Trophoblast cell (in vitro differentiated cells and primary cell): Measurements from ENCODE around the gene DPEP2NB.
A peak's percentile ranks its signal among the peaks of the same experiment; 100 is the strongest.

Experiments used
- DNase-seq, 2 donors: peaks; one replicate each; pipeline ENCODE4 v3.0.0-alpha.2; 2016
- H2AFZ ChIP-seq: 2 replicates; pipeline ENCODE4 v1.6.1; 2013; ENCODE audit warnings: low read length, moderate library complexity, mild to moderate bottlenecking; ENCODE audit not compliant: insufficient read depth, poor library complexity
- H2AK5ac ChIP-seq: 2 replicates; pipeline ENCODE4 v1.6.1; 2013; ENCODE audit warnings: mild to moderate bottlenecking, low read length
- H2BK120ac ChIP-seq: 2 replicates; pipeline ENCODE4 v1.6.1; 2013; ENCODE audit warnings: low read length, mild to moderate bottlenecking, moderate library complexity; ENCODE audit not compliant: insufficient read depth, poor library complexity
- H2BK12ac ChIP-seq: 2 replicates; pipeline ENCODE4 v1.6.1; 2013; ENCODE audit warnings: mild to moderate bottlenecking, low read length, moderate library complexity
- H2BK5ac ChIP-seq: 2 replicates; pipeline ENCODE4 v1.6.1; 2013; ENCODE audit warnings: low read length, low read depth, moderate library complexity, mild to moderate bottlenecking; ENCODE audit not compliant: poor library complexity
- H3K14ac ChIP-seq: 2 replicates; pipeline ENCODE4 v1.6.1; 2013; ENCODE audit warnings: mild to moderate bottlenecking, low read length
- H3K18ac ChIP-seq: 2 replicates; pipeline ENCODE4 v1.6.1; 2013; ENCODE audit warnings: mild to moderate bottlenecking, low read length
- H3K23ac ChIP-seq: 2 replicates; pipeline ENCODE4 v1.6.1; 2013; ENCODE audit warnings: low read length
- H3K27ac ChIP-seq: 2 replicates; pipeline ENCODE4 v1.5.1; 2013; ENCODE audit warnings: low read depth, mild to moderate bottlenecking, inconsistent platforms, low read length, moderate library complexity
- H3K27me3 ChIP-seq: 2 replicates; pipeline ENCODE4 v1.6.1; 2013; ENCODE audit warnings: inconsistent platforms, mild to moderate bottlenecking, low read length, moderate library complexity; ENCODE audit not compliant: insufficient read depth
- H3K36me3 ChIP-seq, 2 experiments: 1 replicate in 1 of 2; 2 replicates in 1 of 2; pipeline ENCODE4 v1.6.1; 2013; ENCODE audit warnings: low read length in 2 of 2, mild to moderate bottlenecking in 2 of 2, moderate library complexity in 1 of 2; ENCODE audit not compliant: insufficient read depth in 2 of 2, control insufficient read depth in 1 of 2
- H3K4ac ChIP-seq: 2 replicates; pipeline ENCODE4 v1.6.1; 2013; ENCODE audit warnings: low read depth, mild to moderate bottlenecking, low read length, moderate library complexity
- H3K4me1 ChIP-seq, 2 experiments: 1 replicate in 1 of 2; 2 replicates in 1 of 2; pipeline ENCODE4 v1.6.1; 2013; ENCODE audit warnings: low read length in 2 of 2, mild to moderate bottlenecking in 2 of 2, moderate library complexity in 1 of 2; ENCODE audit not compliant: insufficient read depth in 2 of 2, control insufficient read depth in 1 of 2
- H3K4me2 ChIP-seq: 2 replicates; pipeline ENCODE4 v1.6.1; 2013; ENCODE audit warnings: inconsistent platforms, mild to moderate bottlenecking, low read length, moderate library complexity
- H3K4me3 ChIP-seq: 2 replicates; pipeline ENCODE4 v1.5.1; 2013; ENCODE audit warnings: mild to moderate bottlenecking, low read depth, low read length, inconsistent platforms
- H3K79me1 ChIP-seq: one replicate; pipeline ENCODE4 v1.6.1; 2013; ENCODE audit warnings: low read length
- H3K79me2 ChIP-seq: 2 replicates; pipeline ENCODE4 v1.6.1; 2013; ENCODE audit warnings: low read length, mild to moderate bottlenecking; ENCODE audit not compliant: control insufficient read depth, insufficient read depth, poor library complexity
- H3K9ac ChIP-seq: 2 replicates; pipeline ENCODE4 v1.6.1; 2013; ENCODE audit warnings: mild to moderate bottlenecking, low read length
- H3K9me3 ChIP-seq: 2 replicates; pipeline ENCODE4 v1.6.1; 2013; ENCODE audit warnings: low read depth, mild to moderate bottlenecking, control low read depth, inconsistent platforms, low read length; ENCODE audit not compliant: insufficient read depth
- H4K12ac ChIP-seq: 2 replicates; pipeline ENCODE4 v1.6.1; 2013; ENCODE audit warnings: low read depth, mild to moderate bottlenecking, low read length, moderate library complexity
- H4K8ac ChIP-seq: 2 replicates; pipeline ENCODE4 v1.6.1; 2013; ENCODE audit warnings: low read depth, mild to moderate bottlenecking, low read length, moderate library complexity
- H4K91ac ChIP-seq: one replicate; pipeline ENCODE4 v1.6.1; 2013; ENCODE audit warnings: low read depth, mild to moderate bottlenecking, low read length, moderate library complexity
- WGBS: extraction: QIAGEN DNeasy Blood & Tissue Kit; methylation state at CpG from one replicate; pipeline ENCODE4 v1.1.7; 2013; ENCODE audit warnings: missing lambda C conversion rate; ENCODE audit not compliant: insufficient read length, insufficient coverage; ENCODE audit errors: extremely low coverage; 5-methylcytosine and 5-hydroxymethylcytosine counted together

DPEP2NB gene

DNA sequence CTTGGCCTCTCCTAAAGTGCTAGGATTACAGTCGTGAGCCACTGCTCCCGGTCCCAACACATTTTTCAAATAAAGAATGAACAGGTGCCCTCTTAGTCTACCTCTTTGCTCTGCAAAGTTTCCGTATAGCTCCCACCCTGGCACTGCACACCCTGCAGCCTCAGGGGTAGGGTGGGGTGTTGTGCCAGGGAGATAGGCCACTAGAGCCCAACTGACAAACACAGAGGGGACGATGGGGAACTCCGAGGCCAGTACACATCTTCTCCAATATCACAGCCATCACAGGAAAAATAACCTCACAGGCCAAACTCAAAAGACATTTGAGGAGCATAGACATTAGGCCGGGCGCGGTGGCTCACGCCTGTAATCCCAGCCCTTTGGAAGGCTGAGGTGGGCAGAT, 44.6 kb downstream of the DPEP2NB start:
- no peak overlapping the region for H4K91ac ChIP-seq
- H3K14ac ChIP-seq = no peak overlapping the region
- no peak overlapping the region for H3K4me2 ChIP-seq
- peaks cover 21% of the 10 kb centered on the region for H3K79me2 ChIP-seq
- H3K4me1 ChIP-seq = peaks cover 15 to 18% of the 10 kb centered on the region in 2 experiments
- H3K23ac ChIP-seq = no peak overlapping the region
- no peak overlapping the region for H3K18ac ChIP-seq
- no peak overlapping the region for H3K9ac ChIP-seq
- H3K27ac ChIP-seq = no peak overlapping the region
- no peak overlapping the region for H2BK5ac ChIP-seq
- H2AK5ac ChIP-seq = no peak overlapping the region
- H2BK12ac ChIP-seq = no peak overlapping the region
- H4K12ac ChIP-seq = no peak overlapping the region
- no peak overlapping the region for H4K8ac ChIP-seq
- no peak overlapping the region for H3K4me3 ChIP-seq
- no peak overlapping the region for H3K4ac ChIP-seq
- peaks cover 22% of the 10 kb centered on the region for H3K79me1 ChIP-seq
- no CpG with 5 or more reads among the region's 9 CpGs for WGBS
- no peaks in the 10 kb centered on the region for H3K27me3 ChIP-seq
- DNase-seq = no peak
- H2BK120ac ChIP-seq = no peak overlapping the region
- H3K36me3 ChIP-seq = peaks cover 0 to 2% of the 10 kb centered on the region in 2 experiments
- no peak overlapping the region for H2AFZ ChIP-seq
- H3K9me3 ChIP-seq = peaks cover 3% of the 10 kb centered on the region

DNA sequence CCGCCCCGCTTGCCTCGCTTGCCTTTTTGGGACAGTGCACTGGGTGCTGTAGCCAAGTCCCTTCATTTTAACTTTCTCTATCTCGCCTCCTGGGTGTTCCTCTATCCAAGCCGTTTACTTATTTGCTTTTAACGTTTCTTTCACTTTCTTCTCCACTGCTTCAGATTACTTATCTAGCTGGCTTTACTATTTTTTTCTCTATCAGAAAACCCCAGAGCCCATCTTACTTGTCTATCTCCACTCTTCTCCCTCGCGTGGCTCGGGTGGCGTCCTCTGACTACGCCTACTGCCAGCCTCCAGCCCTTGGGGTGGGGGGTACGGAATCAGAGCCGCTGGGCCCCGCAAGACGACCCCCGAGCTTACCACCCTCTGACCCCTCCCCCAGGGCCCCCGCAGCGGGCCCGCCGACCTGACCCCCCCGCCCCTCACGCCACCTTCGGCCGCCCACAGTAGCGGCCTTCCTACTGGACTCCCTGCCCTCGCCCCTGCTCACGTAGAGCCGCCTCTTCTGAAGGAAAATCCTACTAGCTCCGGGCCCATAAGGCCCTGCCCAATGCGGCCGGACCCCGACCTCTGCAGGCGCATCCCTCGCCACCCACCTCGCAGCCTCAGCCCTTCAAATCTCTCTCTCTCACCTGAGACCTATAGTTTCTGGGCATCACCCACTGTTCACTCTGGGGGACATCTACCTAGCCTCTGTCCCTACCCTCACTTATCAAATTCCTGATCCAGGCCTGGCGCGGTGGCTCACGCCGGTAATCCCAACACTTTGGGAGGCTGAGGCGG, 46.3 kb downstream of the DPEP2NB start:
- H3K79me1 ChIP-seq = peaks cover 29% of the 10 kb centered on the region
- H3K27ac ChIP-seq = no peak overlapping the region
- peak overlapping the region; percentile 56 for H3K4me2 ChIP-seq
- H3K27me3 ChIP-seq = no peaks in the 10 kb centered on the region
- no peaks in the 10 kb centered on the region for H3K9me3 ChIP-seq
- H3K4me3 ChIP-seq = no peak overlapping the region
- peak overlapping the region; percentile 7 for H2BK5ac ChIP-seq
- H3K18ac ChIP-seq = no peak overlapping the region
- WGBS = no CpG with 5 or more reads among the region's 40 CpGs
- peak overlapping the region; percentile 30 for H2BK12ac ChIP-seq
- no peak for DNase-seq
- peaks cover 4 to 13% of the 10 kb centered on the region in 2 experiments for H3K36me3 ChIP-seq
- H3K9ac ChIP-seq = no peak overlapping the region
- H4K8ac ChIP-seq = peak overlapping the region; percentile 75
- H2BK120ac ChIP-seq = peak overlapping the region; percentile 67
- H3K14ac ChIP-seq = no peak overlapping the region
- H3K79me2 ChIP-seq = peaks cover 27% of the 10 kb centered on the region
- peak overlapping the region; percentile 37 for H4K91ac ChIP-seq
- H3K4ac ChIP-seq = no peak overlapping the region
- H3K4me1 ChIP-seq = peaks cover 26 to 27% of the 10 kb centered on the region in 2 experiments
- H2AFZ ChIP-seq = peak overlapping the region; percentile 50
- peak overlapping the region; percentile 95 for H4K12ac ChIP-seq
- H2AK5ac ChIP-seq = peak overlapping the region; percentile 18
- H3K23ac ChIP-seq = no peak overlapping the region

DNA sequence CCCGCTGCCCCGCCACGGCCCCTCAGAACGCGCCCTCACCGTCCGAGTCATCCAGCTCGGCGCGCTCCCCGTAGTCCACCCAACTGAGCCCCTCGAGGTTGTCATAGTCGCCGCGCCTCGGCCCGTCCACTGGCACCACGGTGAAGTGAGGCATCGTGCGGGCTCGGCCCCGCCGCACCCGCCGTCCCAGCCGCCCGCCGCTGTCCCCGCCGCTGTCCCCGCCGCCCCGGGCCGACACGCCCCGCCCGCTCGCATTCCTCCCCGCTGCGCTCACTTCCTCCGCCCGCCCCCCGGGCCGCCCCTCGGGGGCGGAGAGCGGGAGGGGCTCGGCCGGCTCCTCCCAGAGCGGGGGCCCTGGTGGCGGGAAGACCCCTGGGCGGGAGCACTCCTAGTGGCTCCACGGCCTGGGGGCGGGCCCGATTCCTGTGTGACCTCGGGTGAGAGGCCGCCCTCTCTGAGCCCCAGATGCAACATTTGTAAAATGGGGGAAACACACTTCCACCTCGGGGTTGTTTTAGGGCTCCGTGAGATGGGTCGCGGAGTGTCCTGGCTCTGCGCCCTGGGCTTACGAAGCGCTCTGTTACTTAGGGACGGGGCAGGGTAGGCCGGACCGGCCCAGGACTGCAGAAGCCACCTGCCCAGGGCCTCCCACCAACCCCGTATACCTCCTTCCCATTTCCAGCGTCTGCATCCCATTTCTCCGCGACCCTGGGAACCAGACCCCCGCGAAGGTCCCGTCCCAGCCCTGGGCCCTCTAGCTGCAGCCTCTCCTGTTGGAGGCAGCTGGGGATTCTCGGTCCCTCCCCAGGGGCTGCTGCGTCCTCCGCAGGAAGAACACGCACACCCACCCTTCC, 47.1 kb downstream of the DPEP2NB start, which contains the start of gene SLC12A4:
SLC12A4 (minus strand) TSS at position 238 of the 854 bp plus-strand sequence; CDS start at position 154, 84 bp downstream.
- Histone ChIP-seq H3K79me1 (peaks cover 30% of the 10 kb centered on the region), H3K9ac (peak within 1 kb of the TSS; percentile 81), H3K14ac (peak within 1 kb of the TSS; percentile 93), H3K4me3 (peak within 1 kb of the TSS; percentile 85), H3K27ac (peak within 1 kb of the TSS; percentile 88), H3K23ac (no peak within 1 kb of the TSS), H2BK12ac (peak within 1 kb of the TSS; percentile 13), H2AFZ (peak within 1 kb of the TSS; percentile 68), H3K36me3 (peaks cover 12 to 20% of the 10 kb centered on the region in 2 experiments), H3K18ac (peak within 1 kb of the TSS; percentile 77), H3K9me3 (no peaks in the 10 kb centered on the region), H3K4me2 (peak within 1 kb of the TSS; percentile 64), H3K4ac (peak within 1 kb of the TSS; percentile 84), H4K8ac (peak within 1 kb of the TSS; percentile 92), H2BK120ac (peak within 1 kb of the TSS; percentile 89), H3K79me2 (peaks cover 29% of the 10 kb centered on the region), H3K27me3 (no peaks in the 10 kb centered on the region), H3K4me1 (peaks cover 28 to 29% of the 10 kb centered on the region in 2 experiments), H2AK5ac (peak within 1 kb of the TSS; percentile 75), H2BK5ac (peak within 1 kb of the TSS; percentile 70), H4K12ac (peak within 1 kb of the TSS; percentile 95), H4K91ac (peak within 1 kb of the TSS; percentile 98)
- peak; percentile 67 to 87 for DNase-seq
- no CpG with 5 or more reads among the region's 78 CpGs for WGBS

GRCh38 chr16:67967958-67968399, 47.7 kb downstream of the DPEP2NB start:
- peak overlapping the region; percentile 70 for H2BK5ac ChIP-seq
- peak overlapping the region; percentile 85 for H3K4me3 ChIP-seq
- peak overlapping the region; percentile 81 for H3K9ac ChIP-seq
- no peaks in the 10 kb centered on the region for H3K9me3 ChIP-seq
- peak overlapping the region; percentile 68 for H2AFZ ChIP-seq
- peak overlapping the region; percentile 75 for H2AK5ac ChIP-seq
- peak overlapping the region; percentile 88 for H3K27ac ChIP-seq
- H4K8ac ChIP-seq = peak overlapping the region; percentile 92
- no CpG with 5 or more reads among the region's 45 CpGs for WGBS
- peak overlapping the region; percentile 89 for H2BK120ac ChIP-seq
- H3K23ac ChIP-seq = no peak overlapping the region
- peak overlapping the region; percentile 92 for H4K12ac ChIP-seq
- peaks cover 19 to 26% of the 10 kb centered on the region in 2 experiments for H3K36me3 ChIP-seq
- H3K4me2 ChIP-seq = peak overlapping the region; percentile 64
- H3K4me1 ChIP-seq = peaks cover 28 to 29% of the 10 kb centered on the region in 2 experiments
- H4K91ac ChIP-seq = peak overlapping the region; percentile 98
- H3K79me1 ChIP-seq = peaks cover 30% of the 10 kb centered on the region
- H3K27me3 ChIP-seq = no peaks in the 10 kb centered on the region
- peak overlapping the region; percentile 7 for H2BK12ac ChIP-seq
- H3K4ac ChIP-seq = peak overlapping the region; percentile 84
- H3K18ac ChIP-seq = peak overlapping the region; percentile 77
- peak; percentile 17 to 55 for DNase-seq
- H3K79me2 ChIP-seq = peaks cover 29% of the 10 kb centered on the region
- H3K14ac ChIP-seq = peak overlapping the region; percentile 93
